GM12892 (cell line): ENCODE data around the gene MYH14.
"Not testable (repeated sequence)": the region's sequence is repeated elsewhere in the genome, so short reads cannot be mapped to it uniquely, and the experiment has no call there.

Experiments
- DNase-seq: peaks from one replicate; pipeline ENCODE4 v3.0.0; 2011; ENCODE audit not compliant: insufficient read length
- FAIRE-seq: peaks from 2 replicates; lab custom pipeline; 2011; peaks lifted over from hg19 to GRCh38; lab: Jason Lieb, UNC
- POLR2A ChIP-seq: IDR thresholded peaks from 2 replicates; pipeline ENCODE4 v1.6.1; 2011; ENCODE audit warnings: low read depth, low read length, control low read depth
- POLR2AphosphoS5 ChIP-seq: IDR thresholded peaks from 2 replicates; pipeline ENCODE4 v1.6.1; 2011; ENCODE audit warnings: low read depth, low read length, control low read depth
- TAF1 ChIP-seq: IDR thresholded peaks from 2 replicates; pipeline ENCODE4 v1.6.1; 2011; ENCODE audit warnings: low read depth, mild to moderate bottlenecking, control low read depth, low read length, borderline replicate concordance

MYH14 gene

DNA sequence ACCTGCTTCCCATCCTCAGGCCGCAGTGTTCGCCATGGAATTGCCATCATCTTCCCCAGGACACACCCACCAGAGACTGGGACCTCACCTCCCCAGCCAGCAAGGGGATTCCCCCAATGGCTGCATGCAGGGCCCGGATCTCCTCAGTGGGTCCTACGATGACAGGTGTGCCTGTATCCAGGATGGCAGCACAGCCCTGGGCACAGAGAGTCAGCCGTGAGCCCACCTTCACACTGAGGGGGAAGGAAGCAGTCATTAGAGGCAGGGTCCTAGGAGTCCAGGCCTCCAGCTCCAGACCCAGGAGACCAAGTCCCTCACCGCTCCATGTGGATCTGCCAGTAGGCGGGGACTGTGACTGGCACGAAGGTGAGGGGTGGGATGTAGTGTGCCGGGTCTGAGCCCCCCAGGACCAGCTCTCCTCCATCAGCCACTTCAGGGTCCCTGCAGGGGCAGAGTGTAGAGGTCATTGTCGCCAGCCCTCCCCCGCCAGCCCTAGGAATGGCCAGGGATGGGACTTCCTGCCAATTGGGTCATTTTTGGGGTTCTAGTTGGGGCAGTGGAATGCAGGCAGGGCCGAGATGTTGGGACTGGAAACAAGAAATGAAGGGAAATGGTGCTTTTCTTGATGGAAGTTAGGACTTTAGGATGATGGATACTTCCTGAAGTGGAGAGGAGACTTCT is 131.5 kb downstream of the MYH14 start:
- no peak for DNase-seq
- TF ChIP-seq POLR2AphosphoS5, result peak; percentile 36
- TF ChIP-seq POLR2A, result no peak
- TF ChIP-seq TAF1, result no peak
- no peak for FAIRE-seq

DNA sequence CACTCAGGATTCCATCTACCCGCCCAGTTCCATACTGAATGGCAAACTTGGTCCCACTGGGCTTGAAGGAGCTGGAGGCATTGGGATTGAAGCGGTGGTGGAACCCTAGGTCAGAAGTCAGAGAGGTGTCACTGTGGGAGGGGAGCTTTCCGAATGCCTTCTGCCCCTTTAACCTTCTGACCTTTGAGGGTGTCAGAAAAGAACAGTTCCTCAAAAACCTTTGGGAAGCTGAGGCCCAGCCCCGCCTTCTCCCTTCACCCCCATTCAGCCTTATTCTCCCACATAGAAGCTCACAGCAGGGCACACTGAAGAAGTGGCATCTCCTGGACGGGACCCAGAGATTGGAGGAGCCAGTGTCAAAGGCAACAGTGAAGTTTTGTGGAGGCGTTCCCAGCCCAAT is 133.6 kb downstream of the MYH14 start:
- not testable (repeated sequence) for DNase-seq, FAIRE-seq

DNA sequence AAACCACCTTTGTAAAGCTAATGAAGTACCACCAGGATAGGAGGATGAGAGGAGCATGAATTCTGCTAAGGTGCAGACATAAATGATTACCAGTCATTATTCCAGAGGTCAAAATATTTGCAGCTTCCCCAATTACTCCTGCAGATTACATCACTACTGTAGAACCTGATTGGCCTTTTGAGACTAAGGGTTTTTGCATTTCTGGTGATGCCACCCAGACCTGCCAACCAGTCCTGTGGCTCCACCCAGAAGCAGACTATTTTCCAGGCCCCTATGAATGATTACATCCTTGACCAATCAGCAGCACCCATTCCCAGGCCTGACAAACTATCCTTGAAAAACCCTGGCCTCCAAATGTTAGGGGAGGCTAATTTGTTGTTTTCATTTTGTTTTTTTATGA is 136.9 kb downstream of the MYH14 start:
- TF ChIP-seq POLR2AphosphoS5, result no peak
- no peak for TF ChIP-seq TAF1
- no peak for TF ChIP-seq POLR2A
- FAIRE-seq, result no peak

DNA sequence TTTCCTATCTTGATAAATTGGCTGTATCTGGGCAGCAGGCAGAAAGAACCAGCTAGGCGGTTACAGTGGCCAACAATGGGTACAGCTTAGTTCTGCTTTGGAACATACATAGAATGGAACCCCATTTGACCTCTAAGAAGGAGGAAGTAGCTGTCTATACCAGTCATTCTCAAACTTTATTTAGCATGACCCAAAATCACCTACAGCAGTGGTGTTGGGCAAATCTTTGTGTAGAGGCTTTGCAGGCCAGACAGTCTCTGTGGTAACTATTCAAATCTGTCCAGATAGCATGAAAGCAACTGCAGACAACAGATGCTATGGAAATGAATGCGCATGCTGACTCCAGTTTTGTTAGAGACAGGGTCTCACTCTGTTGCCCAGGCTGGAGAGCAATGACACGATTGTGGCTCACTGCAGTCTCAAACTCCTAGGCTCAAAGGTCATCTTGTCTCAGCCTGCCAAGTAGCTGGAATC is 137.7 kb downstream of the MYH14 start:
- peak; percentile 95 for FAIRE-seq

More for the DNA sequence above, 136.9 kb downstream of the MYH14 start:
- DNase-seq, result no peak

DNA sequence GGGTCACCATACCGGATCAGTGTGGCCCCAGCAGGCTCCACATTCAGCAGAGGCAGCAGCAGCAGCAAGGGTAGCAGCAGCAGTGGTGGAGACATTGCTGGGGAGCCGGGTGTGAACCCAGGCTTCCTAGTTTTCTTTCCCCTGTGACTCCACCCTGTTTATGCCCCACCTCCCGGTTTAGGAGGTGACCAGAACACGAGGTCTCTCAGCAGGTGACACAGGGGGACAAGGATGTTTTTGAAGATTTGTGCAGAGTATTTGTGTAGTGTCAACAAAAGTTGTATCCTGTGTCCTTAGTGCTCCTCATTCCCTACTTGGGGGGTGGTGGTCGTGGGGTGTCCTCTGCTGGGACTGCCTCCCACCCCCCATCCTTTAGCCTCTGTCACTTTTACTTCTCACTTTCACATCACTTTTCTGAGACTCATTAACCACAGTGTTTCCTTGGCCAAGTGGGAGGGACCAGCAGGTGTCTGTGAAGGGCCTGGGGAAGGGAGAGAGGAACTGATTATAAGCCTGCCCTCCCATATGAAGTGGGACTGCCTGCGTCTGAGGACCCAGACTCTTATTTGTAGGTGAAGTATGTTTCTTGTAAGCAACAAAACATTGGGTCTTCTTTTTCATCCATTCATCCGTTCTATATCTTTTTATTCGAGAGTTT is 141.4 kb downstream of the MYH14 start:
- FAIRE-seq (peak; percentile 93), DNase-seq (no peak)
- peak; percentile 94 for TF ChIP-seq POLR2AphosphoS5
- peak; percentile 84; the same call in 1 of the 2 replicates for TF ChIP-seq TAF1
- peak; percentile 96 for TF ChIP-seq POLR2A

More for the DNA sequence above, 137.7 kb downstream of the MYH14 start:
- DNase-seq, result no peak
- TF ChIP-seq TAF1, result no peak
- TF ChIP-seq POLR2AphosphoS5, result peak; percentile 45; the same call in 1 of the 2 replicates
- no peak; the same call in 1 of the 2 replicates for TF ChIP-seq POLR2A

DNA sequence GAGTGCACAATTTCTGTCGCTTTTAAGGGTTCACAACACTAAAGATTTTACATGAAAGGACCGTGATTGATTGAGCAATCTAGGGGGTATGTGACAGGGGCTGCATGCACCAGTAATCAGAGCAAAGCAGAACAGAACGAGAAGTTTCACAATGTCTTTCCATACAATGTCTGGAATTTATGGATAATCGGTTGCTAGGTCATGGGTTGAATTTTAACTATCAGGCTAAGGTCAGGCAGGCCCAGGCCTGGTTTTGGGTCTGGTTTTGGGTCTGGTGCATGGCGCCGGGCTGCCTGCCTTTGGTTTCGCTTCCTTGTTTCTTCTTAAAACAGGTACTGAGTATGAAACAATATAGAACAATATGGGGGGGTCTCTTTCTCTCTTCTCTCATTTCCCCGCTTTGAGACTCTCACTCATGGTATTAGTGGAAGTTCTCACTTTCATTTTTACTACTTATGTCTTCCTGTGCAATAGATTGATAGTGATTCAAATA is 143.7 kb downstream of the MYH14 start:
- peak; percentile 73 for FAIRE-seq
- not testable (repeated sequence) for DNase-seq

DNA sequence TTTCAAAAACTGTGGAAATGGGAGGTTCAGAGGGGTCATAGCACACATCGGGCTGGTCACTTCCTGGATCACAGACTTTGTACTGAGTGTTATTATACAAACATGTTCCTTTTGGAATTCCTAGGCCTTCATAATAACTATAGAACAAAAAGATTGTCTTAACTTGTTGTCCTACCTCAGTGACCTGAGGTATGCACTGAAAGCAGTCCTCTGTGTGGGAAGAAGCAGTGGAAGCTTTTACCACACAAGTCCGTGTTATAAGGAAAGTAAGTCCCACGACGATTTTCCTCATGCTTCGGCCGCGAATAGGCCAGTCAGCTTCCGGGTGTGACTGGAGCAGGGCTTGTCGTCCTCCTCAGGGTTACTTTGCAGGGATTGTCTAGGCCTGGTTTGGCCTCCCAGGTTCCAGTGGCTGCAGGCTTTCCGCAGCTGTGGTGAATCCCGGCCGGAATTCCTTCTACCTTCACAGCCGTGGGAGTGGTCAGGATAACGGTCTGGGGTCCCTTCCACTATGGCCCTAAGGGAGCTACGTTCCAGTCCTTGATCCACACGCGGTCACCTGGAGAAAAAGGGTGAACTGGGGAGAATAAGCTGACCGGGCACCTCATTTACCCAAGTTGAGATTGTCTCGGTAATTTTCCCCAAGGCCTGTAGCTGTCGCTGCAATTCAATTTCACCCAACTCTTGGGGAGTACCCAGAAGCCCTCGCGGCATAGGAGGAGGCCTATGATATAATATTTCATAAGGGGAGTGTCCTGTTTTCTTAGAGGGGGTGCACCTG is 146.0 kb downstream of the MYH14 start:
- no peak for FAIRE-seq
- DNase-seq, result no peak
- TF ChIP-seq TAF1 (no peak), POLR2AphosphoS5 (no peak), POLR2A (no peak)

DNA sequence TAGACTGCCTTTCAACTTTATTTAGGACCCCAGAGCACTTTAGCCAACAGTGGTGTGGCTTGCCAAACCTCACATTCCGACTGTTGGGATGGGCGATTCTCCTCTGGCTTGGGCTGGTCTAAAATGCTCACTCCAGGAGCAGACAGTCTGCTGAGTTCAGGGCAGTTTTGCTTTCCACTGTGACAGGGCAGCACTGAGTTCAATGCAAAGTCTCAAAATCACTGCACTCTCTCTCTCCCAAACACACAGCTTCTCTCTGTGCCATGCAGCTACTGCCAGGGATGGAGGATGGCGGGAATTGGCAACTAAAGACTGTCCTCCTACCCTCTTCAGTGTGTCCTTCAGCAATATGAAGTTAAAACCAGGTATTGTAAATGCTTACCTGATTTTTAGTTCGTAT is 148.8 kb downstream of the MYH14 start:
- no peak for TF ChIP-seq POLR2AphosphoS5
- no peak for TF ChIP-seq POLR2A
- TF ChIP-seq TAF1, result no peak
- FAIRE-seq (no peak), DNase-seq (no peak)

DNA sequence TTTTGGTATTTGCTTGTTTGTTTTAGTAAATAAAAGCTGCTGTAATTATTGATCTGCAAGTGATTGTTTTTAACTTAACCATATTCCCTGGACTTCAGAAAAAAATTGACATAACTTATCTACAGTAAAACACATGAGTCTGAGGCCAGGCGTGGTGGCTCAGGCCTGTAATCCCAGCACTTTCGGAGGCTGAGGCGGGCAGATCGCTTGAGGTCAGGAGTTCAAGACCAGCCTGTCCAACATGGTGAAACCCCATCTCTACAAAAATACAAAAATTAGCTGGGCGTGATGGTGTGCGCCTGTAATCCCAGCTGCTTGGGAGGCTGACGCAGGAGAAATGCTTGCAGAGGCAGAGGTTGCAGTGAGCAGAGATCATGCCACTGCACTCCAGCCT is 150.1 kb downstream of the MYH14 start:
- not testable (repeated sequence) for FAIRE-seq, DNase-seq

DNA sequence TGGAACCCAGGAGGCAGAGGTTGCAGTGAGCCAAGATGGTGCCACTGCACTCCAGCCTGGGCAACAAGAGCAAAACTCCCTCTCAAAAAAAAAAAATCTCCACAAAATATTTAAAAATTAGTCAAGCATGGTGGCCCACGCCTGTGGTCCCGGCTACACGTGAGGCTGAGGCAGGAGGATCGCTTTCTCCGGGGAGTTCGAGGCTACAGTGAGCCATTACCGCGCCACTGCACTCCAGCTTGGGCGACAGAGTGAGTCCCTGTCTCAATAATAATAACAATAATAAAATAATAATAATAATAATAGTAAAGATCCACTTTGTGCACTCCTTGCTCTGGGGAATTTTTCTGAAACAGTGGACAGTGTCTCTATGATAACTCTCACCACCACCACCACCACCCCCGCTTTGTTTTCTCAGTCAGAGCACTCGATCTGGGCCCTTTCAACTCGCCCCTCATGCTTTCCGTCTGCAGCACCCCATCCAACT is 153.3 kb downstream of the MYH14 start:
- no peak for TF ChIP-seq POLR2A
- TF ChIP-seq POLR2AphosphoS5, result no peak
- no peak for TF ChIP-seq TAF1
- FAIRE-seq, result no peak
- no peak for DNase-seq

DNA sequence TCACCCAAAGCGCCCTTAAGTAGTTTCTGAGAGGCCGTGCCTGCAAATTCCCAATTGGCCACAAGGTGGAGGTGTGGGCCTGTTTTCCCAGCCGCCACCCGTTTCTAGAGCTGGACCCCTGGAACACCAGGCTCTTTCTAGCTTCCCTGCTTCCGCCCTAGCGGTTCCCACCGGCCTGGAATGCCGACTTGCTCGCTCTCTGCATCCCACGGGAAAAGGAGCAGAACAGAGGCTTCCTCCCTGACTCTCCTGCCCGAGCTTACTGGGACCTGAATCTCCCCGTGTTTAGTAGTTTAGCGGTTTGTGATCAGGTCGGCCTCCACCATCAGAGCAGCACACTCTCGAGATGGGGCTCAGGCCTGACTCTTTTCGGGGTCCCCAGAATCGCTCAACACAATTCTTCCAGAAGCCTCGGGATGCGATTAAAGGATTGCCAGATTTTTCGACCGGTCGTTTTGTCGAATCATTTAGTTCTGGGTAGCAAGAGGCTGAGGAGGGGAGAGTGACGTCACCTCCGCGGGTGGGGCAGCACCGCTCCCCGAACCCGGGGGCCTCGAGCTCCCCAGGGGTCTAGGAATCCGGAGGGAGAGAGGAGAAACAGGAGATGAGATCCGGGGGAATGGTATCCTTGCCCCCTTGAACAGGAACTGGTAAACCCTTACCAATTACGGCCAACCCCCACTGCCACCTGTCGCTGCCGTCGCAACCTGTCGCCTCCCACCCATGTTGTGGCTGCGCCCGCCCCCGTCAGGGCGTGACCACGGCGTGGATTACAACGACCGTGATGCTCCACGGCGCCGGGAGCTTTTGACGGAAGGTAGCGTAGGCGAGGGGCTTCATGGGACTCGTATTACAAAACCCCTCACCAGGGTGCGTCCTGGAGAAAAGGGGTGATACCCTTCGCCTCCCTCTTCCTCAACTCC is 154.0 kb downstream of the MYH14 start:
- FAIRE-seq (peak; percentile 95), DNase-seq (peak; percentile 53)
- TF ChIP-seq POLR2A (0 out of 2 replicates have a peak, but pooled peaks have one; percentile 42), TAF1 (no peak)
